T-cell (primary cell): Measurements from ENCODE around the gene FBXL16. TPM values are rescaled to one million over a fixed set of nuclear protein-coding genes. Genes with fewer than 3 reads are reported as not detected.

Source experiments
- ATAC-seq, 4 experiments: fragments of 200-7000 bp in 3 of 4; fragments of 150-1000 bp in 1 of 4; cut with Tn5 transposase; replicated peaks in 1 of 4; 1 replicate in 3 of 4; 2 replicates in 1 of 4; pipeline ENCODE4 v1.10.0; 2021; ENCODE audit warnings: moderate library complexity in 3 of 4, mild to moderate bottlenecking in 2 of 4, moderate number of reproducible peaks in 1 of 4
- CTCF ChIA-PET, 2 donors: fragments of 300-600 bp; sonication (Branson Sonifier 250); formaldehyde crosslinking; loops; one replicate each; lab custom pipeline; 2022; ENCODE audit warnings: antibody characterized with exemption in 2 of 2; lab: Charles Lee
- POLR2A ChIA-PET, 2 donors: fragments of 300-600 bp; sonication (Branson Sonifier 250); formaldehyde crosslinking; loops; one replicate each; lab custom pipeline; 2022; ENCODE audit warnings: antibody characterized with exemption in 2 of 2; lab: Charles Lee
- DNase-seq, 35 experiments: peaks; one replicate each; pipeline versions ENCODE4 v3.0.0 to v3.0.0-alpha.2; 2013 to 2023
- H3K27ac ChIP-seq: one replicate; pipeline ENCODE4 v1.5.1; 2013; ENCODE audit warnings: low read length
- H3K27me3 ChIP-seq, 2 experiments: replicated peaks in 1 of 2; 1 replicate in 1 of 2; 2 replicates in 1 of 2; pipeline versions ENCODE4 v1.6.1 to v1.7.0; 2013; ENCODE audit warnings: low read length in 1 of 2, mixed read lengths in 1 of 2; ENCODE audit not compliant: control insufficient read depth in 2 of 2, insufficient read depth in 2 of 2; ENCODE audit errors: extremely low read depth in 1 of 2
- H3K36me3 ChIP-seq, 2 donors: 1 replicate in 1 of 2; 2 replicates in 1 of 2; pipeline versions ENCODE4 v1.6.1 to v1.7.0; 2013; ENCODE audit warnings: low read length in 1 of 2; ENCODE audit not compliant: control insufficient read depth in 2 of 2, insufficient read depth in 1 of 2; ENCODE audit errors: extremely low read depth in 1 of 2
- H3K4me1 ChIP-seq, 2 experiments: 1 replicate in 1 of 2; 2 replicates in 1 of 2; pipeline versions ENCODE4 v1.6.1 to v1.7.0; 2013; ENCODE audit warnings: low read length in 2 of 2, mixed read lengths in 1 of 2; ENCODE audit not compliant: insufficient read depth in 2 of 2, control insufficient read depth in 1 of 2; ENCODE audit errors: extremely low read depth in 1 of 2
- H3K4me3 ChIP-seq, 2 donors: 1 replicate in 1 of 2; 2 replicates in 1 of 2; pipeline versions ENCODE4 v1.5.1 to v1.7.0; 2013; ENCODE audit warnings: mild to moderate bottlenecking in 2 of 2, low read length in 1 of 2, moderate library complexity in 1 of 2; ENCODE audit not compliant: control insufficient read depth in 1 of 2; ENCODE audit errors: extremely low read depth in 1 of 2
- H3K9me3 ChIP-seq: 2 replicates; pipeline ENCODE4 v1.7.0; 2013
- H3K27ac Mint-ChIP-seq, 2 donors: one replicate each; pipeline ENCODE4 v1.8.0; 2020 to 2021; ENCODE audit warnings: mild to moderate bottlenecking in 2 of 2, mixed read lengths in 2 of 2
- H3K27me3 Mint-ChIP-seq, 2 donors: one replicate each; pipeline ENCODE4 v1.8.0; 2021 to 2022; ENCODE audit warnings: mixed read lengths in 2 of 2
- H3K36me3 Mint-ChIP-seq: one replicate; pipeline ENCODE4 v1.8.0; 2021; ENCODE audit warnings: mixed read lengths
- H3K4me1 Mint-ChIP-seq, 3 donors: one replicate each; pipeline ENCODE4 v1.8.0; 2020 to 2022; ENCODE audit warnings: mixed read lengths in 3 of 3, mild to moderate bottlenecking in 1 of 3
- H3K4me3 Mint-ChIP-seq, 3 donors: one replicate each; pipeline ENCODE4 v1.8.0; 2020 to 2022; ENCODE audit warnings: mild to moderate bottlenecking in 3 of 3, mixed read lengths in 3 of 3, moderate library complexity in 3 of 3
- H3K9me3 Mint-ChIP-seq, 3 donors: one replicate each; pipeline ENCODE4 v1.8.0; 2020 to 2022; ENCODE audit warnings: mixed read lengths in 3 of 3
- WGBS: methylation state at CpG from one replicate; pipeline ENCODE4 v1.1.5; 2013; ENCODE audit warnings: missing lambda C conversion rate; ENCODE audit not compliant: insufficient coverage; 5-methylcytosine and 5-hydroxymethylcytosine counted together
- total RNA-seq, 35 experiments: library from RNA in 6 of 35; stranded (reverse) in 6 of 35; fragments of 120-200 nt in 1 of 35; gene quantifications; one replicate each; pipeline versions ENCODE4 v1.2.1 to v1.2.4 and lab custom pipeline; 2013 to 2026

The FBXL16 gene
- total RNA-seq, 5 donors from 2014 or later (not counting 1 experiment from before 2014, with no cell fraction given) = 16.4 to 65.5 (median 50.2) TPM

DNA sequence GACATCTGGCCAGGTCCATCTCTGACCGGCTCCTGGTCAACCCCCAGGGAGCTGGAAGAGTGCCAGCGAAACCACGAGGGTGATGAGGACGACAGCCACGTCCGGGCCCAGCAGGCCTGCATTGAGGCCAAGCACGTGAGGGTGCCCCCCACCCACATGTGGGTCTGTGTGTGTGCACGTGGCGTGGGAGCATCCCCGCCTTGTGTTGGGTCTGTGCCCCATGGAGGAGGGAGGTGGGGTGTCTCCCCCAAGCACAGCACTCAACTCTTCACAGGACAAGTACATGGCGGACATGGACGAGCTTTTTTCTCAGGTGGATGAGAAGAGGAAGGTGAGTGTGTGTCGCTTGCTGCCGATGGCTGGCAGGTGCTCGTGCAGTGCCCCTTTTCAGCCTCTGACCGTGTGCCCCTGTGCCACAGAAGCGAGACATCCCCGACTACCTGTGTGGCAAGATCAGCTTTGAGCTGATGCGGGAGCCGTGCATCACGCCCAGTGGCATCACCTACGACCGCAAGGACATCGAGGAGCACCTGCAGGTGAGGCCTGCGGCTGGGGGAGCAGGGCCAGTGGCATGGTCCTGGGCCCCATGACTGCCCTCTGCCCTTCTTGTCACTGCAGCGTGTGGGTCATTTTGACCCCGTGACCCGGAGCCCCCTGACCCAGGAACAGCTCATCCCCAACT is 23.7 kb downstream of the FBXL16 start:
- CTCF ChIA-PET = no interaction called here
- Histone ChIP-seq H3K36me3 (peaks cover 5 to 26% of the 10 kb centered on the region in 2 donors), H3K27me3 (peaks cover 0 to 6% of the 10 kb centered on the region in 2 experiments), H3K9me3 (no peaks in the 10 kb centered on the region), H3K27ac (no peak overlapping the region), H3K4me3 (no peak overlapping the region), H3K4me1 (peaks cover 2 to 73% of the 10 kb centered on the region in 2 experiments)
- no peaks in the 10 kb centered on the region for H3K27me3 Mint-ChIP-seq
- H3K9me3 Mint-ChIP-seq = no peaks in the 10 kb centered on the region
- ATAC-seq = no peak
- H3K36me3 Mint-ChIP-seq = peaks cover 4% of the 10 kb centered on the region
- no peak for DNase-seq
- H3K27ac Mint-ChIP-seq = peak overlapping the region; percentile 57 to 69
- peaks cover 17 to 45% (median 38%) of the 10 kb centered on the region in 3 donors for H3K4me1 Mint-ChIP-seq
- POLR2A ChIA-PET = no interaction called here
- H3K4me3 Mint-ChIP-seq = peak overlapping the region; percentile 68 to 77 (median 71)
- WGBS = 81% methylated on average over 20 of the region's 28 CpGs

GRCh38 chr16:680967-681745 is 24.4 kb downstream of the FBXL16 start:
- no peak for ATAC-seq

DNA sequence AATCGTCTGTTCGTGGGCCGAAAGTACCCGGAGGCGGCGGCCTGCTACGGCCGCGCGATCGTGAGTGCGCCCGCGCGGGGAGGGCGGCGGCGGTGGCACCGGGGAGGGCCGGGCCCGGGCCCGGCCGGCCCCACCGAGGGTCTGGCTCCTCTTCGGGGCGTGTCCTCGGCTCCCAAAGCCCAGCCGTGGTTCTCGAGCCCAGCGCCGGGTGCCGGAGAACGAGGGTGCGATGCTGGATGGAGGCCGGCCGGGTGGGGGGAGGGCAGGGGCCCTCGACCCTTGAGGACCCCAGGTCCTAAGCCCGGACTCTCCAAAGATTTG is 25.0 kb downstream of the FBXL16 start:
- no peak for ATAC-seq
- H3K9me3 Mint-ChIP-seq = no peaks in the 10 kb centered on the region
- H3K36me3 ChIP-seq = peaks cover 5 to 20% of the 10 kb centered on the region in 2 donors

More at GRCh38 chr16:680967-681745, 24.4 kb downstream of the FBXL16 start:
- WGBS = 44% methylated on average over 34 of the region's 44 CpGs
- H3K9me3 ChIP-seq = no peaks in the 10 kb centered on the region
- Mint-ChIP-seq H3K9me3 (no peaks in the 10 kb centered on the region), H3K27me3 (no peaks in the 10 kb centered on the region), H3K36me3 (peaks cover 4% of the 10 kb centered on the region), H3K27ac (peak overlapping the region; percentile 57 to 69), H3K4me1 (peaks cover 15 to 47% (median 41%) of the 10 kb centered on the region in 3 donors), H3K4me3 (peak overlapping the region; percentile 68 to 77 (median 71))
- peaks cover 0 to 14% of the 10 kb centered on the region in 2 experiments for H3K27me3 ChIP-seq
- peak overlapping the region; percentile 58 to 80 for H3K4me3 ChIP-seq
- ChIA-PET POLR2A (interaction anchor here in 1 of 2 donors (0.6 kb wide), 1 partner anchor 18 kb away, joined by 3 read pairs; no protein-coding TSS in a partner anchor), CTCF (interaction anchor here in 1 of 2 donors (0.6 kb wide), 1 partner anchor 699 kb away, joined by 5 read pairs; no protein-coding TSS in a partner anchor)
- peak in 1 of 35 experiments; percentile 34 for DNase-seq
- peaks cover 5 to 20% of the 10 kb centered on the region in 2 donors for H3K36me3 ChIP-seq
- H3K4me1 ChIP-seq = peaks cover 2 to 76% of the 10 kb centered on the region in 2 experiments
- H3K27ac ChIP-seq = peak overlapping the region; percentile 35

GRCh38 chr16:679814-680624 is 25.6 kb downstream of the FBXL16 start, which contains the start of gene STUB1:
STUB1 (plus strand) TSS chr16:680410; CDS start chr16:680526, 116 bp downstream.
- POLR2A ChIA-PET = interaction anchor here in 1 of 2 donors (0.5 kb wide), 1 partner anchor 11 kb away, joined by 5 read pairs; no protein-coding TSS in a partner anchor
- H3K36me3 Mint-ChIP-seq = peaks cover 4% of the 10 kb centered on the region
- H3K27ac Mint-ChIP-seq = peak within 1 kb of the TSS; percentile 79 to 90
- H3K27ac ChIP-seq = peak within 1 kb of the TSS; percentile 69
- peak within 1 kb of the TSS; percentile 77 to 82 (median 81) for H3K4me3 Mint-ChIP-seq
- DNase-seq = peak; percentile 55 to 93 (median 76)
- peaks cover 0 to 4% of the 10 kb centered on the region in 2 donors for H3K27me3 Mint-ChIP-seq
- H3K4me1 Mint-ChIP-seq = peaks cover 12 to 45% (median 42%) of the 10 kb centered on the region in 3 donors
- peak within 1 kb of the TSS; percentile 58 to 80 for H3K4me3 ChIP-seq
- H3K9me3 ChIP-seq = no peaks in the 10 kb centered on the region
- H3K4me1 ChIP-seq = peaks cover 2 to 75% of the 10 kb centered on the region in 2 experiments
- ATAC-seq = peak; percentile 57 to 69 (median 60)
- peaks cover 0 to 19% of the 10 kb centered on the region in 2 experiments for H3K27me3 ChIP-seq
- H3K36me3 ChIP-seq = peaks cover 5 to 20% of the 10 kb centered on the region in 2 donors
- no peaks in the 10 kb centered on the region for H3K9me3 Mint-ChIP-seq
- CTCF ChIA-PET = interaction anchor here in 1 of 2 donors (0.6 kb wide), 1 partner anchor 700 kb away, joined by 5 read pairs; no protein-coding TSS in a partner anchor
- 0% methylated on average over 78 of the region's 91 CpGs for WGBS

More for the DNA sequence above, 25.0 kb downstream of the FBXL16 start:
- Mint-ChIP-seq H3K4me1 (peaks cover 12 to 42% (median 40%) of the 10 kb centered on the region in 3 donors), H3K4me3 (peak overlapping the region; percentile 68 to 77 (median 71)), H3K36me3 (peaks cover 4% of the 10 kb centered on the region), H3K27me3 (no peaks in the 10 kb centered on the region), H3K27ac (peak overlapping the region; percentile 16 to 39)
- ChIA-PET POLR2A (interaction anchor here in 1 of 2 donors (0.6 kb wide), 1 partner anchor 17 kb away, joined by 3 read pairs; no protein-coding TSS in a partner anchor), CTCF (interaction anchor here in 1 of 2 donors (0.6 kb wide), 1 partner anchor 700 kb away, joined by 5 read pairs; no protein-coding TSS in a partner anchor)
- H3K4me1 ChIP-seq = peaks cover 2 to 76% of the 10 kb centered on the region in 2 experiments
- DNase-seq = no peak
- peaks cover 0 to 15% of the 10 kb centered on the region in 2 experiments for H3K27me3 ChIP-seq
- H3K27ac ChIP-seq = peak overlapping the region; percentile 35
- no peaks in the 10 kb centered on the region for H3K9me3 ChIP-seq
- peak overlapping the region; percentile 58 to 80 for H3K4me3 ChIP-seq
- WGBS = under 1% methylated on average over 37 of the region's 38 CpGs

DNA sequence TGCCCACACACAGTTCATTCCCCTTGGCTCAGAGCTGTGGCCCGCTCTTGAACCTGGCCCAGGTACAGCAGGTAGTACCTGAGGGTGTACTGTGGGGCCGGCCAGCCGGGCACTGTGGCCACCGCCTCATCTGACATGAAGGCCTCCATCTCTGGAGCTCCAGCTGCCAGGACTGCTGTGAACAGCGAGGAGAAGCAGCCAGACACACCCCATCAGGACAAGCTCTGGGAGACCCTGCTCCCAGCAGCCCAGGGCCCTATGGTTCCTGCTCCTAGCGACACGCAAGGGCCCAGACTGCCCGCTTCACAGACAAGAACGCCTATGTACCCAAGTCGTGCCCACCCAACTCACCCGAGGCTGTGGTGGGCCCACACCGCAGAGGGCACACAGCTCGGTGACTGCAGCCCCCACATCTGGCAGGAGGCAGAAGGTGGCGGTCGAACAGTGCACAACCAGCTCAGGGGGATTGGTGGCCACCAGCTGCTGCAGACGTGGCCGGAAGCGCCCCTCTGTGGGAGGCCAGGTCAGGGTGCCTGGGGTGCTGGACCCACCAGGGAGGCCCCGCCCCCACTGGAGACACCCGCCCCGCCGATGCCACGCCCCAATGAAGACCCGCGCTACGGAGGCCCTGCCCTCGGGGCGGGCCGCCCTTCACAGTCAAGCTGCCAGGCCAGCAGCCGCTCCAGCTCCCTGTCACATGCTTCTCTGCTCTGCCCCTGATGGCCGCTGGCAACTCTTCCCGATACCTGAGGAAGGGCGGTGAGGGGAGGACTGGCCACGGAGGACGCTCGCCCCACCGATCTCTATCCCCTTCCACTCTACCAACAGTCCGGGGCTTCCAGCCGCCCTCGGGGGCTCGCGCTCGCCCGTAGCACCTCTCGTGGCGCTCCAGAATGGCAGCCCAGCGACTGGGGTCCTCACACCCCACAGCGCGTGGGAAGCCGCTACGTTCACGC is 26.5 kb downstream of the FBXL16 start:
- peaks cover 12 to 44% (median 43%) of the 10 kb centered on the region in 3 donors for H3K4me1 Mint-ChIP-seq
- H3K36me3 Mint-ChIP-seq = peaks cover 4% of the 10 kb centered on the region
- no peaks in the 10 kb centered on the region for H3K9me3 Mint-ChIP-seq
- peaks cover 0 to 73% of the 10 kb centered on the region in 2 experiments for H3K4me1 ChIP-seq
- WGBS = 28% methylated on average over 46 of the region's 52 CpGs
- DNase-seq (peak in 20 of 35 experiments; percentile 24 to 51 (median 35)), ATAC-seq (peak in 3 of 4 experiments; percentile 3 to 14 (median 4))
- peak overlapping the region; percentile 41 for H3K27ac ChIP-seq
- H3K9me3 ChIP-seq = no peaks in the 10 kb centered on the region
- peaks cover 0 to 6% of the 10 kb centered on the region in 2 donors for H3K27me3 Mint-ChIP-seq
- H3K27me3 ChIP-seq = peaks cover 0 to 25% of the 10 kb centered on the region in 2 experiments
- H3K4me3 Mint-ChIP-seq = peak overlapping the region; percentile 72 to 79 (median 77)
- ChIA-PET POLR2A (interaction anchor here (0.5 to 0.6 kb wide), 2 partner anchors 10 to 294 kb away, joined by 4 to 5 read pairs; no protein-coding TSS in a partner anchor), CTCF (interaction anchor here in 1 of 2 donors (0.6 kb wide), 1 partner anchor 96 kb away, joined by 4 read pairs; no protein-coding TSS in a partner anchor)
- peak overlapping the region; percentile 49 to 53 for H3K4me3 ChIP-seq
- peak overlapping the region; percentile 74 for H3K27ac Mint-ChIP-seq
- H3K36me3 ChIP-seq = peaks cover 5 to 20% of the 10 kb centered on the region in 2 donors
